ENCODE data around the gene GGT5. TPM values are rescaled to one million over a fixed set of nuclear protein-coding genes. Genes with fewer than 3 reads are reported as not detected.
"Not testable (repeated sequence)": the region's sequence is repeated elsewhere in the genome, so short reads cannot be mapped to it uniquely, and the experiment has no call there.

The GGT5 gene
- total RNA-seq, 1 experiment from 2014 or later = 34.6 TPM

DNA sequence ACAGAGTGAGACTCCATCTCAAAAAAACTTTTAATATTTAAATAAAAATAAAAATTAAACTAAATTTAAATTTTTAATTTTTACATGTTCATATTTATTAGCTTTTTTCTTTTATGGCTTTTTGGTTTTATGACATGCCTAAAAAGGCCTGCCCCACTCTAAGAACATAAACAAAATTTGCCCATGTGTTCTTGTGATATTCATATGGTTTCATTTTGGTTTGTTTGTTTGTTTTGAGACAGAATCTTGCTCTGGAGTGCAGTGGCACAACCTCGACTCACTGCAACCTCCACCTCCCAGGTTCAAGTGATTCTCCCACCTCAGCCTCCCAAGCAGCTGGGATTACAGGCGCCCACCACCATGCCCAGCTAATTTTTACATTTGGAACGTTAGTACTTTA lies 35.9 kb downstream of the GGT5 start:
- ChIA-PET POLR2A (interaction anchor here (0.7 to 1.5 kb wide), 2 partner anchors 19 to 208 kb away, joined by 3 to 6 read pairs; no protein-coding TSS in a partner anchor), CTCF (interaction anchor here (1.2 to 4.2 kb wide), 2 partner anchors 19 to 34 kb away, joined by 3 to 10 read pairs; no protein-coding TSS in a partner anchor)
- intact Hi-C loops (cut with micrococcal nuclease) = no loop called here
- Mint-ChIP-seq H3K4me1 (ENCODE audit: insufficient read depth, unreplicated experiment) (peaks cover 26% of the 10 kb centered on the region), H3K27me3 (ENCODE audit: insufficient read depth, unreplicated experiment) (no peaks in the 10 kb centered on the region), H3K36me3 (ENCODE audit: insufficient read depth, unreplicated experiment) (no peaks in the 10 kb centered on the region), H3K9me3 (ENCODE audit: unreplicated experiment) (no peaks in the 10 kb centered on the region), H3K4me3 (ENCODE audit: unreplicated experiment) (no peak overlapping the region), H3K27ac (ENCODE audit: low read depth, unreplicated experiment) (peak overlapping the region; percentile 57)
- no TSS peak for BruUV-seq (replicated peaks)
- no peak for DNase-seq (ENCODE audit: unreplicated experiment)
- no peak for TF ChIP-seq CTCF (IDR thresholded peaks at IDR 0.05; ENCODE audit: unreplicated experiment)

DNA sequence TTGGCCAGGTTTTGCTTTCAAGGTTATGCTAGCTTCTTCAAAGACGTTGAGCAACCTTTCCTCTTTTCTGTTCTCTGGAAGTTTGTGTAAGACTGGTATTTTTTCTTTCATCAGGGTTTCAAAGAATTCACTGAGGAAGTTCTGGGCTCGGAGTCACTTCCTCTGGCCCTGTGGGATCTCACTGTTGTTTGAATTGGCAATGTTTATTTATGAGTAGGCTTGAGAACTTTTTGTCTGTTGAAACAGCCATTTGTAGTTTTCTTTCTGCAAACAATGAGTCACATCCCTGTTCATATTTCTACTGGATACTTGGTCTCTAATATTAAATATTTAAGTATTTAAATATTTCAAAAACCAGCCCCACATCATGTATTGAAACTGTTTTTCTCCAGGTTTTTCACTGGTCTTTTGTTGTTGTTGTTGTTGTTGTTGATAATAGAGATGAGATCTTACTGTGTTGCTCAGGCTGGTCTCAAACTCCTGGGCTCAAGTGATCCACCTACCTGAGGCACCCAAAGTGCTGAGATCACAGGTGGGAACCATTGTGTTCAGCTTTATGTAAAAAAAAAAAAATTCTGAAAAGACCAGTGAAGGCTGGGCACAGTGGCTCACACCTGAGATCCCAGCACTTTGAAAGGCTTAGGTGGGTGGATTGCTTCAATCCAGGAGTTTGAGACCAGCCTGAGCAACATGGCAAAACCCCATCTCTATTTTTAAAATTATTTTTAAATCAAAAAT lies 36.7 kb downstream of the GGT5 start:
- CTCF ChIA-PET = interaction anchor here (0.6 to 4.2 kb wide), 3 partner anchors 19 to 202 kb away, joined by 3 to 10 read pairs (median 3); no protein-coding TSS in a partner anchor
- Mint-ChIP-seq H3K9me3 (ENCODE audit: unreplicated experiment) (no peaks in the 10 kb centered on the region), H3K36me3 (ENCODE audit: insufficient read depth, unreplicated experiment) (no peaks in the 10 kb centered on the region), H3K4me1 (ENCODE audit: insufficient read depth, unreplicated experiment) (peaks cover 26% of the 10 kb centered on the region), H3K4me3 (ENCODE audit: unreplicated experiment) (peak overlapping the region; percentile 67), H3K27ac (ENCODE audit: low read depth, unreplicated experiment) (peak overlapping the region; percentile 99), H3K27me3 (ENCODE audit: insufficient read depth, unreplicated experiment) (no peaks in the 10 kb centered on the region)
- no TSS peak for BruUV-seq (replicated peaks)
- peak; percentile 98 for DNase-seq (ENCODE audit: unreplicated experiment)
- POLR2A ChIA-PET = interaction anchor here (0.7 to 1.5 kb wide), 5 partner anchors 18 to 209 kb away, joined by 3 to 6 read pairs (median 4); partner anchors contain the start of gene CABIN1
- TF ChIP-seq CTCF (IDR thresholded peaks at IDR 0.05; ENCODE audit: unreplicated experiment) = no peak
- intact Hi-C loops (cut with micrococcal nuclease) = no loop called here

DNA sequence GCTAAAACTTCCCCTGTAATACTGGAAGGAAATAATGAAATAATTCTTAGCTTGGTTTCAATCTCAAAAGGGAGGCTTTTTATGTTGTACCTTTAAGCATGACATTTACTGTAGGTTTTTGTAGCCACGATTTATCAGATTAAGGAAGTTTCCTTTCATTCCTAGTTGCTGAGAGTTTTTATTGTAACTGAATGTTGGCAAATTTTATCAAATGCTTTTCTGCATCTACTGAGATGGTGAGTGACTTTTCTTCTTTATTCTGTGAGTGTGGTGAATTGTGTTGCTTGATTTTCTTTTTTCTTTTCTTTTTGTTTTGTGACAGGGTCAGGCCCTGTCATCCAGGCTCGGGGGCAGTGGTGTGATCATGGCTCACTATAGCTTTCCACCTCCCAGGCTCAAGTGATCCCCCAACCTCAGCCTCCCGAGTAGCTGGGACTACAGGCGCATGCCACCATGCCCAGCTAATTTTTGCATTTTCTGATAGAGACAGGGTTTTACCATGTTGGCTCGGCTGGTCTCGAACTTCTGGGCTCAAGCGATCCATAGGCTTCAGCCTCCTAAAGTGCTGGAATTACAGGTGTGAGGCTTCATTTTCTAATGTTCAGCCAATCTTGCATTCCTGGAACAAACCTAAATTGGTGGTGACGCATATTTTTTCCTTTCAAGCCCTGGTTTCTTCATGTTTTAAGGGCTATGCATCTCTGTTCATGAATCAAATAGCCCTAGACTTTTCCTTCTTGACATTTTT lies 37.4 kb downstream of the GGT5 start:
- H3K27ac Mint-ChIP-seq (ENCODE audit: low read depth, unreplicated experiment) = peak overlapping the region; percentile 99
- no peak for TF ChIP-seq CTCF (IDR thresholded peaks at IDR 0.05; ENCODE audit: unreplicated experiment)
- H3K4me1 Mint-ChIP-seq (ENCODE audit: insufficient read depth, unreplicated experiment) = peaks cover 27% of the 10 kb centered on the region
- intact Hi-C loops (cut with micrococcal nuclease) = no loop called here
- H3K36me3 Mint-ChIP-seq (ENCODE audit: insufficient read depth, unreplicated experiment) = no peaks in the 10 kb centered on the region
- ChIA-PET CTCF (interaction anchor here (4.2 kb wide), 1 partner anchor 18 kb away, joined by 10 read pairs; no protein-coding TSS in a partner anchor), POLR2A (interaction anchor here (0.7 to 1.5 kb wide), 5 partner anchors 18 to 197 kb away, joined by 3 to 6 read pairs (median 4); partner anchors contain the start of gene CABIN1)
- no peaks in the 10 kb centered on the region for H3K9me3 Mint-ChIP-seq (ENCODE audit: unreplicated experiment)
- DNase-seq (ENCODE audit: unreplicated experiment) = no peak
- TSS peak; percentile 66 for BruUV-seq (replicated peaks)
- H3K4me3 Mint-ChIP-seq (ENCODE audit: unreplicated experiment) = peak overlapping the region; percentile 67
- no peaks in the 10 kb centered on the region for H3K27me3 Mint-ChIP-seq (ENCODE audit: insufficient read depth, unreplicated experiment)

- H3K4me3 Mint-ChIP-seq (ENCODE audit: unreplicated experiment); H3K9me3 Mint-ChIP-seq (ENCODE audit: unreplicated experiment); DNase-seq (ENCODE audit: unreplicated experiment); H3K36me3 Mint-ChIP-seq (ENCODE audit: insufficient read depth, unreplicated experiment); intact Hi-C loops (cut with micrococcal nuclease); BruUV-seq (replicated peaks); H3K27me3 Mint-ChIP-seq (ENCODE audit: insufficient read depth, unreplicated experiment): not testable (repeated sequence)
- POLR2A ChIA-PET = interaction anchor here (1.0 to 1.4 kb wide), 3 partner anchors 11 to 83 kb away, joined by 3 read pairs; no protein-coding TSS in a partner anchor
- CTCF ChIA-PET = interaction anchor here (0.7 to 4.2 kb wide), 2 partner anchors 17 to 274 kb away, joined by 3 to 10 read pairs; no protein-coding TSS in a partner anchor
- H3K27ac Mint-ChIP-seq (ENCODE audit: low read depth, unreplicated experiment) = peak overlapping the region; percentile 99
- peaks cover 35% of the 10 kb centered on the region for H3K4me1 Mint-ChIP-seq (ENCODE audit: insufficient read depth, unreplicated experiment)
Observed at GRCh38 chr22:24206460-24207263, 38.2 kb downstream of the GGT5 start.
